NCI-H345 treated with DMSO at 0.1 percent for 48 hours (cell line): ENCODE data around the gene INPP4B.

Source experiments
- DNase-seq: peaks from one replicate; lab custom pipeline; 2025; ENCODE audit not compliant: unreplicated experiment; lab: John Stamatoyannopoulos, UW

Gene INPP4B

DNA sequence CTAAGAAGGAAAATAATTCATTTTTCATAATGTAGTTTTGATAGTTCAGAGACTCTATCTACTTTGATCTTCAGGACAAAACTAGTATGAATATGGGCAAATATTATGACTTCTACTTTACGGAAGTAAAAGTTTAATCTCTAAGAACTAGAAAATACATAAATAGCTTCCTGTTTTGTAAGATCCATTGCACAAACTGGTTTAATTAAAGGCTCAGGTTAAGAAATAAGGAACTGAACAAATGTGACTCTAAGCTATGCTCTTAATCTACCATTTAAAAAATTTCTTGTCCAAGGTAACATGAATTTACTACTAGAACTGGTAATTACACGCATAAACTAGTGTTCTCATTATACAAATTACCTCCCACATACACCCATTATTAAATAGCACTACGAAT lies 360.6 kb downstream of the INPP4B start:
- DNase-seq: no peak

DNA sequence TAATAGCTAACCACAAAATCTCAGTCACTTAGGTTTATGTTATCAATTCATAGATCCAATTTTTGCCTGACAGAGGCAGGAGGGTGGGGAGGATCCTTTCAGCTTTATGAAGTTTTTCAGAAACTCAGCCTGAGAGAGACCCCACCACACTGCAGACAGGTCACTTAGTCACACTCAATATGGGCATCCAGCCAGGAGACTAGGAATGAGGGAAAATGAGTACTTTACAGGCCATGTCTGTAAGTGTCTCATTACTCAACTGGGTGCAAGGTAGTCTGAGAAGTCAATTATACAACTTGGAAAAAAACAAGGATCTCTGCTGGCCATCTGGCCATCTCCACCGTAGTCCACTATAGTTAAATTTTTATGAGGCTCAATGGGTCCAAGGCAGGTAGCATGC lies 365.9 kb downstream of the INPP4B start:
- DNase-seq: no peak

DNA sequence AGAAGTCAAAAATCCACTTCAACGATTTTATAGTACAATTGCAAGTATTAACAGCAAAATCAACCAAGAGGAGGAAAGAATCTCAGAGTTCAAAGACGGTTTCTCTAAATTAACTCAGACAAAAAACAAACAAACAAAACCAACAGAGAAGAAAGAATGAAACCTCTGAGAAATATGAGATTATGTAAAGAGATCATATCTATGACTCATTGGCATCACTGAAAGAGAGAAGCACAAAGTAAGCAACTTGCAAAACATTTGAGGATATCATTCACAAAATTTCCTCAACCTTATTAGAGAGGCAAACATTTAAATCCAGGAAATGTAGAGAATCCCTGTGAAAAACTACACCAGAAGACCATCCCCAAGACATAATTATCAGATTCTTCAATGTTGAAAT lies 370.4 kb downstream of the INPP4B start:
- no peak for DNase-seq

DNA sequence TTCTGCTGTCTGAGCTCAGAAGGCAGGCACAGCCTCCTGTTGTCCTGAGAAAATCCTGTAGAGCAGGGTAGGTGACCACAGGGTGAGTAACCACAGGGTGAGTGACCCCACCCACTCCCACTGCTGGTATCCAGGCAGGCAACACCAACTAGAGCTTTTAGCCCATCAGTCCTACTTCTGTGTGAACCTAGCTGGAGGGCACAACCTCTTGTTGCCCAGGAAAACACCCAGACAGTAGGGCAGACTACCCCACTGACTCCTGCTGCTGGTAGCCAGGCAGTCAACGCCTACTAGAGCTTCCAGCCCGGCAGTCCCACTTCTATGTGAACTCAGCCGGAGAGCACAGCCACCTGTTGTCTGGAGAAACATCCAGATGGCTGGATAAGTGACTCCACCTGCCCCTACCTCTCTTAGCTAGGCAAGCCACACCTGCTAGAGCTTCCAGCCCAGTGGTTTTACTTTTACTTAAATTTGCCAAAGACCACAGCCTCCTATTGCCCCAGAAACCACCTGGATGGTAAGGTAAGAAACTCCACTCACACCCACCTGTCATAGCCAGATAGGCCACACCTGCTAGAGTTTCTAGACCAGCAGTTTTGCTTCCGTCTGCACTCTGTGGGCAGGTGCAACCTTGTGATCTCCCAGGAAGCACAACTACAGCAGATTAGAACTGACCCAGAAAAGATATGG lies 371.6 kb downstream of the INPP4B start:
- peak; percentile 42 for DNase-seq

DNA sequence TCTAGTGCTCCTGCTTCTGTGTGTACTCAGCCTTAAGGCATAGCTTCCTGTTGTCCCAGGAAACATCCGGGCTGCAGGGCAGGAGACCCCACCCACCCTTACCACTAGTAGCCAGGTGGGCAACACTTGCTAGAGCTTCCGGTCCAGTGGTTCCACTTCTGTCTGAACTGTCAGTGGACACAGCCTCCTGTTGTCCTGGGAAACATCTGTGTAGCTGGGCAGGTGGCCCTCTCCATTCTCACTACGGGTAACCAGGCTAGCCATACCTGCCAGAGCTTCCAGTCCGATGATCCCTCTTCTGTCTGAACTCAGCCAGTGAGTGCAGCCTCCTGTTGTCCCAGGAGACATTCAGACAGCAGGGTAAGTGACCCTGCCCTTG lies 372.2 kb downstream of the INPP4B start:
- no peak for DNase-seq

DNA sequence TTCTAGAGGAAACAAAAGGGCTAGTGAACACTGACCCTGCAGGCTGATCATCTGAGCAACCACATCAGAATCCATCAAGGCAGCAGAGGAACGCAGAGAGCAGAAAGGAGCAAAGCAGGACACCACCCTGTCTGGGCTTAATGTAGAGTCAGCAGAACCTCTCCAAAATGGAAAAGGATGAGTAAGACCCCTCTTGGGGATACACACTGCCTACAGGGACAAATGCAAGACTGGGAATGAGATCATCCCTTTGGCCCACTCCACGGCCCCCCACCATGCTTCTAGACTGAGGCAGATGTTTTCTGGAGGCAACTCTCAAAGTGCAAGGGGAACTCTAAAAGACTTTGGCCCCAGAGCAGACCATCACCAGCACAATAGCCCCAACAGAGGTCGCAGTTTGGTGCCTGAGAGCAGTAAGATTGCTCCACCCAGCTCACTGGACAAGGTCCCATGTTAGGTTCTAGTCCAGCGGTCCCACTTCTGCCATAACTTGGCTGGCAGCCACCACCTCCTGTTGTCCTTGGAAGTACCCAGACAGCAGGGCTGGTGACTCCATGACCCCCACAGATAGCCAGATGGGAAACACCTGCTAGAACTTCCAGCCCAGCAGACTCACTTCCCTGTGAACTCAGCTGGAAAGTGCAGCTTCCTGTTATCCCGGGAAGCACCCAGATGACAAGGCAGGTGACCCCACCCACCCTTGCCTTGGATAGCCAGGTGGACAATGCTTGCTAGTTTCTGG lies 372.7 kb downstream of the INPP4B start:
- DNase-seq: no peak

DNA sequence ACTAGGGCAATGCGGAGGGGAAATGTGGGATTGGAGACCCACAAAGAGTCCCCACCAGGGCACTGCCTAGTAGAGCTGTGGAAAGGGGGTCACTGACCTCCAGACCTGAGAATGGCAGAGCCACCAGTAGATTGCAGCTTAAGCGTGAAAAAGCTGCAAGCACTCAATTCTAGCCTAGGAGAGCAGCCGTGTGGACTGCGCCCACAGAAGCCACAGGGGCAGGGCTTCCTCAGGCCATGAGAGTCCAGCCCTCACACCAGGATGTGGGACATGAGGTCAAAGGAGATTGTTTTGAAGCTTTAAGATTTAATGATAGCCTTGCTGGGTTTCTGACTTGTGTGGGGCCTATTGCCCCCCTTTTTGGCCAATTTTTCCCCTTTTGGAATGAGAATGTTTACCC lies 379.0 kb downstream of the INPP4B start:
- DNase-seq: no peak

DNA sequence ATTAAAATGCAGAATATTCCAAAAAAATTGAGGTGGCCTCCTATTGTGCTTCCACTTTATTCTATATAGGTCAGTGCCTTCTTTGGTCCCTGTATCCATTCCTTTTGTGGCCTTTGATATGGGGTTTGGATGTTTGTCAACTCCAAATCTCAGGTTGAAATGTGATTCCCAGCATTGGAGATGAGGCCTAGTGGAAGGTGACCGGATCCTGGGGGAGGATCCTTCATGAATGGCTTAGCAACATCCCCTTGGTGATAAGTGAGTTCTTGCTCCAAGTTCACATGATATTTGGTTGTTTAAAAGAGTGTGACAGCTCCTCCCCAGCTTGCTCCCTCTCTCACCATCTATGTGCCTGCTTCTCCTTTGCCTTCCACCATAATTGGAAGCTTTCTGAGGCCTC lies 380.6 kb downstream of the INPP4B start:
- no peak for DNase-seq

DNA sequence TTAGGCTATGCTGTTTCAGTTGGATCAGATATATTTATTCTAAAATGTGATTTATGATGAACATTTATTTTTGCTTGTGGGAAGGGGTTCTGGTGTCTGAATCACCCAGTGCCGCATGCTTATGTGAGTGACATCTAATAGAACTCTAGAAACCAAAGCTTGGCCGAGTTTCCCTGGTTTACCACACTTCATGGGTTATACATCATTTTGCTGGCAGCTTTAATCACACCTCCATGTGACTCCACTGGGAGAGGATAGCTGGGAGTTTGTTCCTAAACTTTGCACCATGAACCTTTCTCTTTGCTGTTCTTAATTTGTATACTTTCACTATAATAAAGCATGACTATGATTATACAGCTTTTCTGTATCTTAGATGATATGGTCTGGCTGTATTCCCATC lies 382.9 kb downstream of the INPP4B start:
- DNase-seq: no peak

DNA sequence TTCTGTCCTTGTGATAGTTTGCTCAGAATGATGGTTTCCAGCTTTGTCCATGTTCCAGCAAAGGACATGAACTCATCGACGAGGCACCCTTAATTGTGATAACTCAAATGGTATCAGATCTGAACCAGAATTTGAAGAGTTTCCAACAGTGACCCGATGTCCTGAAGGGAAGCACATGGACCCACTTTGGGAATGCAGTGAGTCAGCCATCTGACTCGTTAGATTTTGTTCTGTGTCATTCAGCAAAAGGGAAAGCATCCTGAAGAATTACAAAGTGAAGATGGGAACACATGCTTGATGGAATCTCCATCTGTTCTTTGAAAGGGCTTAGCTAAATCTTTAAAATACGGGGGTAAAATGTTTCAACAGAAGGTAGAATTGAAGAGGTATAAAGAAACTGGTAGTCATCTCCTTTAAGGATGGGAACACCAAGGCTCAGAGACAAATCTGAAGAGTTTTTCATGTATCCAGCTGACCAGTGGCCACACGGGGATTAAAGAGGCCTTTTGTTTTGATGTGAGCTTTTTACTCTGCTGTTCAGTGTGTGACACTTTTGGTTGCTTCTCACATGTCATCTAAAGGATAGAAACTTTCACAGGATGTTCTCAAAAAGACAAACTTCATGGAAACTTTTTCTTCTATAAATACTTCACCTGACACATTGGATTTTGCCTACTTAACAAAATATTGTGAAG lies 393.8 kb downstream of the INPP4B start:
- no peak for DNase-seq

DNA sequence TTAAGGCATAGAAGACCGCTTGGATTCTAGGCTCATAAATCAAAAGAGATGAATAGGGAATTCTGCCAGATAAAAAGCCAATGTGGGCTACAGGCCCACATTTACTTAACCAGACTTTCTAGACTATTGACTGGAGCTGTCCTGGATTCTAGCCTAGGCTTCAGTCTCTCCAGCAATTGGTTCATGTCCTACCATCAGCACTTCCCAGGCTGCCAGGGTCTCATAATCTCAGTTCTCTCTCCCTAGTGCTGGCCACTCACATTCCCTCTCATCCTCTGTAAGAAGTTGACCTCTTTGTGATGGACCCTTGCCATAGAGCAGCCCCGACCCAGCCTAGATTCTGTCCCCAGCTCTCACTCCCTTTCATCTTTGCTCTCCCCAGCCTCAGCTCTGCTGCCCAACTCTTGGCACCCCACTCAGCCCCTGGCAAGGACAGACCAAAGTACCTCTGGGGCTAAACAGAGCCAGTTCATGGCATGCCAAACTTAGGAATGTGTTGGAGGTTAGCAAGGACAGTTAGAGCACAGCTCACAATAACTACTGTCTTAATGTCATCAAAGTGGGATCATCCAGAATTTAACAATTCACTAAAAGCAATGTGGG lies 396.2 kb downstream of the INPP4B start:
- DNase-seq: no peak

DNA sequence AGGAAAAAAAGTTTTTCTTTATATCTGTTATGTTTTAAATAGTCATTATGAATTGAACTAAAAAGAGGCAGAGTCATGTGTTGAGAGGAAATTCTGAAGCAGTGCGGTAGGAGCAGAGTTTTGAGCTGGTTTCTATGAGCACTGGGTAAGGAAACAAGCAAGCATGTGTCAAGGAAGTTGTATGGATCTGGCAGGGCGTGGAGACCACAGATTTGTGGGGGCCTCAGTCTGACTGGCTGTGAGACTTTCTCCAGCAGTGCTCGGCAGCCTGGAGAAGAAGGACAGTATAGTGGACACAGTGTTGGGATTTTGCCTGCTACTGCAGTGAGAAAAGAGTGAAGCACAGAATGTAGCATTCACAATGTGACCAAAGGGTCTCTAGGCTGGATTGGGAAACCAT lies 399.1 kb downstream of the INPP4B start:
- DNase-seq: no peak

DNA sequence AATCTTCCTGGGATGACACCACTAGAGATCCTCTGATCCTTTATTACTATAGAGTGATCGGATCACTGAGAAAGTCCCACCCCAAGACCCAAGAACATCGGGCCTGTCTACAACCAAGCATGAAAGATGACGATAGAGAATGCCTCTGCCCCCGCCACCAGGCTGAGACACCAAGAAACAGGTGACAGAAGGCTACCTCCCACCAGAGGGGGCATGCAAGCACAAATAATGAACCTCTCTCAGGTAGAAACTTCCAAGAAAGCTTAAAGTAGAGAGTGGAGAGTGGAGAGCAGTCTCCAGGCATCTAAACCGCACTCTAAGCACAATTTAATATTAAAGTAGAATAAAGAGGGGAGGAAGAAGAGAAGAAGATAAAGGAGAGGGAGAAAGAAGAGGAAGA lies 402.6 kb downstream of the INPP4B start:
- DNase-seq: no peak

DNA sequence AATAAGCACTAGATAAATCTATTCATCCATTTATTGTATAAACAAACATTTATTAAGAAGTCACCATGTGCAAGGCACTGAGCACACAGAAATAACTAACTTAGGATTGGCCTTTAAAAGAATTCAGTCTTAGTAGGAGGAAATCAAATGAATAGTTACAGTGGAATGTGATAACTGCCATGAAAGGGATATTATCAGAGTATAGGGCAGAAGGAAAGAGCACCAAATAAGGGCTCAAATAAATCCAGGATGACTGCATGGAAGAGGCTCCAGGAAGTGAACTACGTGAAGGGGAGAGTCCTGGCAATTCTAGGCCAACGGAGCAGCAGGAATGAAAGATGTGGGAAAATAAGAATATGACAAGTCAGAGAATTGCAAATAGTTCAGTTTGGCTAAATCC lies 406.0 kb downstream of the INPP4B start:
- DNase-seq: no peak

DNA sequence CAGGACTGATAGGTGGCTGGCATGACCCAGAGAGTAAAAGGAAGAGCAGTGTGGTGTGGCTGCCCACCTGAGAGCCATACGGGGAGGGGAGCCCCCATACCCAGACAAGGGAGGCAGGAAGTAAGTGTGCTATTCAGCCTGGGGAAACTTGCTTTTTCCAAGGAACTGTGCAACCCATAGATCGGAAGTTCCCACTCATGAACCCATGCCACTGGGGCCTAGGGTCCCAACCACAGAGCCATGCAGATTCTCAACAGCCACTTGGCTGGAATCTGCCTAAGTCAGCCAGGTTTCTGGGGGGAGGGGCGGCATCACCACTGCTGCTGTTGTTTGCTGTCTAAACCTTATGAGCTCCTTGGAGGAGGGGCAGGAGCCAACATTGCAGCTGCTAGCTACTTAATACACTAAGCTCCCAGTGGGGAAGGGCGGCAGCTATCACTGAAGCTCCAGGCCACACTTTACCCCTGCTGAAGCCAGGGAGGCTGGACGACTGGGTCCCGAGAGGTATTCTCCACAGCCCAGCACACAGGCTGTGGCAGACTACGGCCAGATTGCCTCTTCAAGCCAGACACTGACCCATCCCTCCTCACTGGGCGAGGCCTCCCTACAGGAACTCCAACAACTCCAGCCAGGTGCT lies 410.4 kb downstream of the INPP4B start:
- DNase-seq: no peak

DNA sequence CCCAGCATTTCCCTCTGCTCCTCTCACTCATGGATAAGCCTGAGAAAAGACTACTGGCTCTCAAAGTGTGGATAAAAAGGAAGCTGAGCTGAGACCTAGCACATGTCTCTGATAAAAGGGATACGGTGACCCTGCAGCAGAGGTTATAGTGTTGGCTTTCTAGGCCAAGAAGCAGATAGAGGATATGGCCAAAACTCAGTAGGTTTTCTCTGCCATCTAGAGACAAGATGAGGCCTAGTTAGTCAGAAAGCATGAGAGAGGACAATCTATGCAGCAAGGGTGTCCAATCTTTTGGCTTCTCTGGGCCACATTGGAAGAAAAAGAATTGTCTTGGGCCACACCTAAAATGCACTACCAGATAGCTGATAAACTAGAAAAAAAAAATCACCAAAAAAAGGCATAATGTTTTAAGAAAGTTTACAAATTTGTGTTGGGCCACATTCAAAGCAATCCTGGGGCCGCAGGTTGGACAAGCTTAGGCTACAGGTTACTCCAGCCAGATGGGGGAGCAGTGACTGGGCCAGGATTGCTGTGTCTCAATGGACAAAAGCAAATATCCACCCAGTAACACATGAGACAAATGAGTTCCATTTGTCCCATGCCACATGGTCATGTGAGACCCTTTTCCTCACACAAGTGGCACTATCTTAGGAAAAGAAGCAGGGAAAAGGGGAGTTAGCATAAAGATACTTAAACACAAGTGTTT lies 411.4 kb downstream of the INPP4B start:
- DNase-seq: no peak

DNA sequence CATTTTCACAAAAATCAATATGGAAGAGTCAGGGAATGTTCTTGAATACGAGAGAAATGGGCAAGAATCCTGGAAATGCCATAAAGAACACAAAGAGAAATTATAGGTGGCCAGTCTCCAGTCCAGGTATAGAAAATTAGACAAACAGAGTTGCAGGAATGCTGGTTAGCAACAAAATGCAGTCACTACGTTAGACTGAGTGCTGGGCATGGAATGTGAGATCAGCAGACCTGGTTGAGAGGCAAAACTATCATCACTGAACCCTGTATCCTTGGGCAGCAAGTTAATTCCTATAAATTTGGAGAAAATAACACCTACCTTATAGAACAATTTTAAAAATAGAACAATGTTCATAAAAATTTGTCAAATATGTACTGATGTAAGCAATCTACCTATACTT lies 417.4 kb downstream of the INPP4B start:
- no peak for DNase-seq

DNA sequence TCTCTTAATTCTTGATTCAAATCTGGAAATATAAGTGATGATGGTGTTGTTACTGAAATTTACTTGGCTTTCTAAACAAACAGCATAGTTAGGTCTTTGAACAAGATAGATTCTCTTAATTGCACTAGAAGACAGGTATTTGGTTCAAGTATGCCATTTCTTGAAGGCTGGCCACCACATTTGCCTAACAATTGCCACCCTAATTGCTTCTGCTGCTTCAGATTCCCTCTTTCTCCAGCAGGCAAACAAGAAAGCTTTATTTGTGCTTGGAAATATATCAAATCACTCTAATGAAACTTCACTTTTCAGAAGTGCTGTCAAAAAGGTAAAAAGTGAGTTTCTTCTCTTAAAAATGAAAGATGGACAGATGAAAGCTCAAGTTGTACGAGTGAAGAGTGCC lies 418.6 kb downstream of the INPP4B start:
- DNase-seq: no peak

DNA sequence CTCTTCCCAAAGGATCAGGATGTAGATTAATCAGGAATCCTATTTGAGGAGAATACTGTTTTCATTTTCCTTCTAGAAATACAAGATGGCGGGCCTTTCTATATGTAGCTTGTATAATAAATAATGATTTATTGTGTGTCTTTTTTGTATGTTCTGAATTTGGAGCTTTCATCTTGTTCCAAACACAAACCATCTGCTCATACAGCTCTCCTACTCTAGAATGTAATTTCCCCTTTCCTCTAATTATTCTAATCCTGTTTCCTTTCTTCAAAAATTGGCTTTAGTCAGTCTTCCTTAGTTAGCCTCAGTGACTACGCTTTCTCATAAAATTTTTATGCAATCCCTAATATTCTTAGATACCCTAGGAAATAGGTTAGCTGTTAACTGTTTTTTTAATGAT lies 422.2 kb downstream of the INPP4B start:
- DNase-seq: no peak

DNA sequence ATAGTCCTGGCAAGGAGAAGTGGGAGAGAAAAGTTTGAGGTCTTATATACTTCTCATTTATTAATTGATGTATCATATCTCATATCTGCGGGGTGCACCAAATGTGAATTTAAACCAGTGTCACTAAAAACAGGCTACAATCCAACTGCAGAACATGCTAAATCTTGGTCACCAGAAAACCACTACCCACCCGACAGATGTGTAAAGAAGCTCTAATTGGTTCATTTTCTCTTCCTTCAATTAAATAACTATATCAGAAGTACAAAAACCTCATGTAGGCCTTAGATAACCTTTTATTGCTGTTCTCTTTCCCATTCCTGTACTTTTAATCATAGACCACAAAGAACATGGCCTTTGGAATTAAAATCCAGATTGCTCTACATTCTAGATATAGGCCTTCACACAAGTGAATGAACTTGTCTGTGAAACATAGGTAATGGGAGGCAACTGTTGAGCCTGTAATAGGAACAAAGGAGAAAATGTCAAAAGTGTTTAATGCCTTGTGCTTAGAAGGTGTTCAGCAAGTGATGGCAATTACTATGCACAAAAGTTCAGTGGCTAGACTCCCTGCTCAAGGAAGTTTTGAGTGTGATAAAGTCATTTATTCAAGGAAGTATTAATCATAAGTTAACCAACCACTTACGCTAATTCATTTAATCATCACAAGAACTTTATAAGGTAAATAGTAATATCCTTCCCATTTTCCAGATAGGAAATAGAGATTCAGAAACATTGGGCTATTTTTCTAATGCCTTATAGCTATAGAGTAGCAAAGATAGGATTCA lies 425.6 kb downstream of the INPP4B start:
- no peak for DNase-seq
